Adrenal gland (tissue), 19 donors: ENCODE measurements around the gene KRT8. TPM values are rescaled to one million over a fixed set of nuclear protein-coding genes. Genes with fewer than 3 reads are reported as not detected.
"Not testable (repeated sequence)": the region's sequence is repeated elsewhere in the genome, so short reads cannot be mapped to it uniquely, and the experiment has no call there.

Source experiments
- DNase-seq, 7 donors: peaks; one replicate each; pipeline ENCODE4 v3.0.0-alpha.2; 2019 to 2020
- H3K27ac ChIP-seq, 5 donors: fragments of 200-600 bp; sonication (generic) in 4 of 5; 1 replicate in 3 of 5; 2 replicates in 2 of 5; pipeline versions ENCODE4 v1.5.1 to v1.8.0; 2016 to 2020; ENCODE audit warnings: mild to moderate bottlenecking in 1 of 5
- H3K27me3 ChIP-seq: fragments of 200-600 bp; 2 replicates; pipeline ENCODE4 v1.8.0; 2021
- H3K36me3 ChIP-seq, 2 donors: fragments of 200-600 bp; replicated peaks in 1 of 2; 1 replicate in 1 of 2; 2 replicates in 1 of 2; pipeline versions ENCODE4 v1.5.1 to v1.8.0; 2018 to 2022
- H3K4me1 ChIP-seq, 2 donors: fragments of 200-600 bp; replicated peaks in 1 of 2; 1 replicate in 1 of 2; 2 replicates in 1 of 2; pipeline versions ENCODE4 v1.5.1 to v1.8.0; 2018 to 2021
- H3K4me3 ChIP-seq, 4 donors: fragments of 200-600 bp; sonication (generic) in 3 of 4; one replicate each; pipeline ENCODE4 v1.5.1; 2016 to 2018
- H3K9me3 ChIP-seq, 3 donors: fragments of 200-600 bp; sonication (generic) in 1 of 3; replicated peaks in 1 of 3; 1 replicate in 2 of 3; 2 replicates in 1 of 3; pipeline versions ENCODE4 v1.5.1 to v1.8.0; 2016 to 2021
- POLR2A ChIP-seq, 2 donors: fragments of 450-650 bp; IDR thresholded peaks; one replicate each; pipeline ENCODE4 v1.6.1; 2017; ENCODE audit warnings: antibody characterized with exemption in 2 of 2, mild to moderate bottlenecking in 2 of 2, moderate library complexity in 1 of 2
- WGBS, 4 donors: extraction: QIAGEN DNeasy Blood & Tissue Kit in 2 of 4; methylation state at CpG; one replicate each; pipeline versions ENCODE4 v1.1.5 to v1.1.7; 2013 to 2017; 5-methylcytosine and 5-hydroxymethylcytosine counted together
- intact Hi-C, 2 donors: fragments of 100-400 bp; cut with DNase I; formaldehyde crosslinking; loops; one replicate each; pipeline versions ENCODE4 v1.14.1 to v1.15.0; 2022 to 2023
- long read RNA-seq, 10 donors: library from polyadenylated mRNA in 3 of 10; unstranded in 2 of 10; stranded (forward) in 1 of 10; transcript quantifications; one replicate each; pipeline ENCODE4 v2.0.0 and lab custom pipeline, GENCODE V29; 2021 to 2026
- polyA plus RNA-seq, 3 donors: library from polyadenylated mRNA; stranded (reverse); fragments of 200-250 nt in 2 of 3; fragments of 350-450 nt in 1 of 3; fragmentation: Illumina TruSeq in 1 of 3; extraction: RNeasy Lipid Tissue Mini Kit (QIAGEN cat#74804) in 1 of 3; gene quantifications; one replicate each; pipeline ENCODE4 v1.2.3, GENCODE V29; 2013 to 2014
- total RNA-seq, 9 donors: library from RNA; depleted of rRNA in 4 of 9; stranded (reverse); fragments of >200 nt in 4 of 9; fragments of 120-200 nt in 1 of 9; fragmentation: NEBNext Ultra II Directional in 1 of 9; extraction: Animal tissue kit (Norgen Biotek cat#: 25700) in 1 of 9; gene quantifications; one replicate each; pipeline versions ENCODE4 v1.1.0 to v1.2.4, GENCODE V29; 2013 to 2023
- TF ChIP-seq, protein P1 (sequence below), 6 experiments: fragments of 450-650 bp in 4 of 6; fragments of 200-600 bp in 2 of 6; sonication (generic) in 1 of 6; IDR thresholded peaks; 1 replicate in 5 of 6; 2 replicates in 1 of 6; pipeline versions ENCODE4 v1.5.1 to v1.8.0; 2016 to 2021; ENCODE audit warnings: antibody characterized with exemption in 6 of 6, mild to moderate bottlenecking in 2 of 6, moderate library complexity in 1 of 6
- donor health status: healthy with polysubstance abuse.
- donor health status: Bipolar disorder and iron deficiency.
- donor health status: DM: yes; HTN: yes; CAD: no.
- donor health status: DM: no; HTN: no; CAD: no.
- donor health status: DM: no; HTN: no; CAD: no.
- donor health status: DM: yes; HTN: yes; CAD: no.

The KRT8 gene
- total RNA-seq (100 to 1,000 TPM in 1 of 9 donors, 10 to 100 TPM in 8; 13.3 to 198 (median 70.3) TPM), polyA plus RNA-seq (100 to 1,000 TPM in 2 of 3 donors, 10 to 100 TPM in 1; 49.0 to 102 (median 102) TPM)
- long read RNA-seq, donor 1, partial matches to known transcripts: 14 of 14 reads
- long read RNA-seq, donor 1, other reads (novel, unspliced or antisense): 0 of 14 reads
- long read RNA-seq, donor 2, partial matches to known transcripts: 5 of 6 reads
- long read RNA-seq, donor 2, other reads (novel, unspliced or antisense): 0 of 6 reads
- long read RNA-seq, donor 3, partial matches to known transcripts: 5 of 7 reads
- long read RNA-seq, donor 3, other reads (novel, unspliced or antisense): 0 of 7 reads
- long read RNA-seq, donor 4, partial matches to known transcripts: 39 of 45 reads
- long read RNA-seq, donor 4, other reads (novel, unspliced or antisense): 3 of 45 reads
- long read RNA-seq, donor 5, transcript KRT8-217 (3 exons, 2,437 nt): major isoform, 6 of 256 reads
- long read RNA-seq, donor 5, partial matches to known transcripts: 221 of 256 reads
- long read RNA-seq, donor 5, other reads (novel, unspliced or antisense): 20 of 256 reads
- long read RNA-seq, donor 6, partial matches to known transcripts: 10 of 15 reads
- long read RNA-seq, donor 6, other reads (novel, unspliced or antisense): 2 of 15 reads
- long read RNA-seq, donor 7, partial matches to known transcripts: 115 of 128 reads
- long read RNA-seq, donor 7, other reads (novel, unspliced or antisense): 13 of 128 reads
- long read RNA-seq, donor 8, partial matches to known transcripts: 44 of 45 reads
- long read RNA-seq, donor 8, other reads (novel, unspliced or antisense): 0 of 45 reads
- long read RNA-seq, donor 9: 0 reads
- long read RNA-seq, donor 10: 0 reads

DNA sequence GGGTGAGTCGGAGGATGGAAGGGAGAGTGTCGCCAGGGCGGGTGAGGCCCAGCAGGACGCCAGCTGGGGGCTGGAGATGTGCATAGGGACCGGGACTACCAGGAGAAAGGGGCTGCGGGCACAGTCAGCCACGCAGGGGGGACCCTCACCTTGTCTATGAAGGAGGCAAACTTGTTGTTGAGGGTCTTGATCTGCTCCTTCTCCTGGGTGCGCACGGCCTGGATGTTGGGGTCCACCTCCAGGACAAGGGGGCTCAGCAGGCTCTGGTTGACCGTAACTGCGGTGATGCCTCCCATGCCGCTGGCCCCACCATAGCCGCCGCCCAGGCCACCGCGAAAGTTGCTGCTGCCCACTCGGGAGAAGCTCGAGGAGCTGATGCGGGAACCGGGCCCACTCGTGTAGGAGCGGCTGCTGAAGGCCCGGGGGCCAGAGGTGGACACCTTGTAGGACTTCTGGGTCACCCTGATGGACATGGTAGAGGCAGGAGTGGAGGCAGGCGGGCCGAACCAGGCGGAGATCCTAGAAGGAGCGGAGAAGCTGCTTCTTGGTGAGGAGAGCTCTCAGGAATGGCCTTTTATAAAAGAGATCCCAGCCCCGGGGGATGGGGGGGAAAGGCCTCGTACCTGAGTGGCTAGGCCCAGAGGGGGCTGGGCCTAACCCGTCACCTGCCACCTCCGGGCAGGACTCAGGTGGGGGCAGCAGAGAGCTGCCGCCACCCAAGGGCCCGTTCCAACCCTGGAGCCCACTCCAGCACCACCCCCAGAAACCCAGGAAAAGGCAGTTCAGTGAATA, at the start of gene KRT8:
TSS of gene KRT8 (minus strand) at position 568 of the 792 bp plus-strand sequence. CDS start at position 473, 95 bp downstream.
- DNase-seq: peak in 6 of 7 donors; percentile 58 to 85 (median 68)
- H3K9me3 ChIP-seq, intact Hi-C loops, H3K27me3 ChIP-seq, H3K36me3 ChIP-seq: not testable (repeated sequence)
- peak within 1 kb of the TSS in 2 of 4 donors; percentile 32 to 60 for H3K4me3 ChIP-seq
- H3K27ac ChIP-seq: peak within 1 kb of the TSS in 4 of 5 donors; percentile 33 to 85 (median 55)
- WGBS, 4 donors: 70 to 75% (median 72%) methylated on average over 16 to 33 of the region's 33 CpGs
- H3K4me1 ChIP-seq: peaks cover 13 to 21% of the 10 kb centered on the region in 2 donors

DNA sequence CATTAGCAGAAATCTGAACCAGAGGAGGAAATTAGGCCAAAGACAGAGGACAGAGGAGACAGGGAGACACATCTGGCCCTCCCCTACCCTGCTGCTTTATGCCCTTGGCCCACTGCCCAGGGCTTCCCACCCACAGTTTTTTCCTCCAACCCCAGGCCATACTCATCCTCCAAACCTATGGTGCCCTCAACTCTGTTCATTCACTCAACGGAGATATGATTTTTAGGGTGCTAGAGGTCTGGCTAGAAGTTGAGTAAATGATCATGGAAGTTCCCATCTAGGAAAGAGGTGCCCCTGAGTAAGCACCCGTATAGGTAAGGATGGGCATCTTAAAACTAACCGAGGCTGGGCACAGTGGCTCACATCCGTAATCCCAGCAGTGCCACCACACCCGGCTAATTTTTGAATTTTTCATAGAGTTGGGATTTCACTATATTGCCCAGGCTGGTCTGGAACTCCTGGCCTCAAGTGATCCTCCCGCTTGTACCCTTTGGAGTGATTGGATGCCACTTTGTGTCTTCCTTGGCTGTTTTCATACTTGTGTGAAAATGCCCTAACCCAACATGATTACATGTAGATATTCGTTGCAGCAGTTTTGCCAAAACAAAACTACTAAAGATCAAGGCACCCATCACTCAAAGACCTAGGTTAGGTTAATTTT, 48.4 kb upstream of the KRT8 start:
- 84 to 91% (median 90%) methylated on average over 7 of the region's 7 CpGs for WGBS, 4 donors
- peaks cover 0 to 3% of the 10 kb centered on the region in 2 donors for H3K4me1 ChIP-seq
- no peak overlapping the region for H3K4me3 ChIP-seq
- no peak overlapping the region for H3K27ac ChIP-seq
- H3K27me3 ChIP-seq: no peaks in the 10 kb centered on the region
- H3K36me3 ChIP-seq: no peaks in the 10 kb centered on the region
- DNase-seq: no peak
- no peaks in the 10 kb centered on the region for H3K9me3 ChIP-seq
- TF ChIP-seq, protein P1, sequence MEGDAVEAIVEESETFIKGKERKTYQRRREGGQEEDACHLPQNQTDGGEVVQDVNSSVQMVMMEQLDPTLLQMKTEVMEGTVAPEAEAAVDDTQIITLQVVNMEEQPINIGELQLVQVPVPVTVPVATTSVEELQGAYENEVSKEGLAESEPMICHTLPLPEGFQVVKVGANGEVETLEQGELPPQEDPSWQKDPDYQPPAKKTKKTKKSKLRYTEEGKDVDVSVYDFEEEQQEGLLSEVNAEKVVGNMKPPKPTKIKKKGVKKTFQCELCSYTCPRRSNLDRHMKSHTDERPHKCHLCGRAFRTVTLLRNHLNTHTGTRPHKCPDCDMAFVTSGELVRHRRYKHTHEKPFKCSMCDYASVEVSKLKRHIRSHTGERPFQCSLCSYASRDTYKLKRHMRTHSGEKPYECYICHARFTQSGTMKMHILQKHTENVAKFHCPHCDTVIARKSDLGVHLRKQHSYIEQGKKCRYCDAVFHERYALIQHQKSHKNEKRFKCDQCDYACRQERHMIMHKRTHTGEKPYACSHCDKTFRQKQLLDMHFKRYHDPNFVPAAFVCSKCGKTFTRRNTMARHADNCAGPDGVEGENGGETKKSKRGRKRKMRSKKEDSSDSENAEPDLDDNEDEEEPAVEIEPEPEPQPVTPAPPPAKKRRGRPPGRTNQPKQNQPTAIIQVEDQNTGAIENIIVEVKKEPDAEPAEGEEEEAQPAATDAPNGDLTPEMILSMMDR (IDR thresholded peaks at IDR 0.05): no peak
- no peak for TF ChIP-seq POLR2A (IDR thresholded peaks at IDR 0.05)
- intact Hi-C loops: no loop called here

DNA sequence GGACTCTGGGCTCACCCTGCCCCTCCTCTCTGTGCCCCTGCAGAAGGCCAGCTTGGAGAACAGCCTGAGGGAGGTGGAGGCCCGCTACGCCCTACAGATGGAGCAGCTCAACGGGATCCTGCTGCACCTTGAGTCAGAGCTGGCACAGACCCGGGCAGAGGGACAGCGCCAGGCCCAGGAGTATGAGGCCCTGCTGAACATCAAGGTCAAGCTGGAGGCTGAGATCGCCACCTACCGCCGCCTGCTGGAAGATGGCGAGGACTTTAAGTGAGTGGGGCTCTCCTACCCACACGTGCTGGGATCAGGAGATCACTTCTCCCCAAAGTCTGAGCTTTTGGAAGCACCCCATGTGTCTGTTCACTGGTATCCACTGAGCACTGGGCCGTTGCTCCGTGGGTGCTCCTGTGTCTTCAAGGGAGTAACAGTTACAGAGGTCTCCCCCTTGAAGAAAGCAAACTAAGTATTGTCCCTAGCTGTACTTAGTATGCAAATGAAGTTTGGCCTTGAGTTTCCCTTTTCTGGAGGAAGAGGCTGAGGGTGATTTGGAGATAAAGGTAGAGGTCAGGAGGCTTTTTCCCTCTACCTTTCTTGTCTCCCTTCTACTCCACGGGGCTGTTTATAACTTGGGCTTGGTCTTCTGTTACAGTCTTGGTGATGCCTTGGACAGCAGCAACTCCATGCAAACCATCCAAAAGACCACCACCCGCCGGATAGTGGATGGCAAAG, 47.4 kb upstream of the KRT8 start:
- peak; percentile 60 to 87 (median 86) for DNase-seq
- no peak overlapping the region for H3K27ac ChIP-seq
- H3K36me3 ChIP-seq: no peaks in the 10 kb centered on the region
- no peaks in the 10 kb centered on the region for H3K27me3 ChIP-seq
- WGBS, 4 donors: 59 to 84% (median 66%) methylated on average over 5 to 15 of the region's 15 CpGs
- intact Hi-C loops: no loop called here
- no peak for TF ChIP-seq POLR2A (IDR thresholded peaks at IDR 0.05)
- TF ChIP-seq, protein P1 (IDR thresholded peaks at IDR 0.05): peak in 5 of 6 experiments; percentile 38 to 63 (median 49)
- H3K4me1 ChIP-seq: peaks cover 0 to 3% of the 10 kb centered on the region in 2 donors
- H3K9me3 ChIP-seq: no peaks in the 10 kb centered on the region
- H3K4me3 ChIP-seq: no peak overlapping the region

DNA sequence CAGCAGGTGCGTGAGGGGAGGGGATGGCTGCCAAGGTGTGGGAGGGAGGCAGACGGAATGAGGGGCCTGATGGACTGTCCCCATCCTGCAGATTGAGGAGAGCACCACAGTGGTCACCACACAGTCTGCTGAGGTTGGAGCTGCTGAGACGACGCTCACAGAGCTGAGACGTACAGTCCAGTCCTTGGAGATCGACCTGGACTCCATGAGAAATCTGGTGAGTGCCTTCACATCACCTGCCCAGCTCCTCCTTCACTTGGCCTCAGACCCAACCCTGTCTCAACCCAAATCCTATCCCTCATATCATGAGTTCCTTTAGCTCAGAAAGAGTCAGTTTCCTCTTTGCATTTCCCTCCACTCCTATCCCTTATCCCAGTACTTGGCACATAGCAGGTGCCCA, 46.8 kb upstream of the KRT8 start:
- WGBS, 4 donors: 89 to 97% (median 96%) methylated on average over 6 of the region's 6 CpGs; no CpG with 5 or more reads in 1 of the 4 donors
- Histone ChIP-seq H3K27ac (no peak overlapping the region), H3K36me3 (no peaks in the 10 kb centered on the region), H3K9me3 (no peaks in the 10 kb centered on the region), H3K4me3 (no peak overlapping the region), H3K4me1 (peaks cover 0 to 3% of the 10 kb centered on the region in 2 donors), H3K27me3 (no peaks in the 10 kb centered on the region)
- TF ChIP-seq POLR2A (IDR thresholded peaks at IDR 0.05): no peak
- TF ChIP-seq, protein P1 (IDR thresholded peaks at IDR 0.05): no peak
- no peak for DNase-seq
- intact Hi-C loops: no loop called here
